B cell (primary cell): ENCODE measurements around the gene AATK. TPM values are rescaled to one million over a fixed set of nuclear protein-coding genes. Genes with fewer than 3 reads are reported as not detected.

Experiments used
- ATAC-seq: fragments of 200-7000 bp; cut with Tn5 transposase; one replicate; pipeline ENCODE4 v1.10.0; 2021; ENCODE audit warnings: low read depth, mild to moderate bottlenecking, moderate number of reproducible peaks, moderate library complexity
- CTCF ChIA-PET: fragments of 350-600 bp; sonication (Branson Sonifier 250); formaldehyde crosslinking; loops from one replicate; lab custom pipeline; 2021; ENCODE audit warnings: antibody characterized with exemption, inconsistent platforms; lab: Charles Lee
- POLR2A ChIA-PET: fragments of 350-600 bp; sonication (Branson Sonifier 250); formaldehyde crosslinking; loops from one replicate; lab custom pipeline; 2021; ENCODE audit warnings: antibody characterized with exemption; lab: Charles Lee
- DNase-seq: peaks from one replicate; pipeline ENCODE4 v3.0.0; 2013
- H2AFZ ChIP-seq: 2 replicates; pipeline ENCODE4 v1.6.1; 2012; ENCODE audit warnings: mild to moderate bottlenecking, low read depth, low read length; ENCODE audit not compliant: insufficient read depth, poor library complexity, severe bottlenecking
- H3K27ac ChIP-seq, 2 donors: 1 replicate in 1 of 2; 2 replicates in 1 of 2; pipeline ENCODE4 v1.5.1; 2012 to 2013; ENCODE audit warnings: low read length in 2 of 2, mild to moderate bottlenecking in 2 of 2, moderate library complexity in 1 of 2
- H3K27me3 ChIP-seq, 4 experiments: fragments of 200-600 bp in 1 of 4; sonication (generic) in 1 of 4; replicated peaks in 1 of 4; 1 replicate in 2 of 4; 2 replicates in 2 of 4; pipeline versions ENCODE4 v1.6.1 to v1.7.0; 2013 to 2016; ENCODE audit warnings: low read length in 3 of 4, mild to moderate bottlenecking in 2 of 4, mixed read lengths in 1 of 4, moderate library complexity in 1 of 4; ENCODE audit not compliant: insufficient read depth in 4 of 4, control insufficient read depth in 3 of 4; ENCODE audit errors: control extremely low read depth in 1 of 4
- H3K36me3 ChIP-seq, 2 experiments: replicated peaks in 1 of 2; 1 replicate in 1 of 2; 2 replicates in 1 of 2; pipeline versions ENCODE4 v1.6.1 to v1.7.1; 2013; ENCODE audit warnings: low read length in 1 of 2; ENCODE audit not compliant: insufficient read depth in 2 of 2, control insufficient read depth in 1 of 2; ENCODE audit errors: control extremely low read depth in 1 of 2, extremely low read depth in 1 of 2
- H3K4me1 ChIP-seq, 2 donors: fragments of 200-600 bp in 1 of 2; sonication (generic) in 1 of 2; 1 replicate in 1 of 2; 2 replicates in 1 of 2; pipeline versions ENCODE4 v1.5.1 to v1.6.1; 2013 to 2017; ENCODE audit warnings: low read length in 2 of 2; ENCODE audit not compliant: control insufficient read depth in 2 of 2, insufficient read depth in 2 of 2
- H3K4me2 ChIP-seq: replicated peaks from 2 replicates; pipeline ENCODE3; 2012; ENCODE audit warnings: mild to moderate bottlenecking, low read depth, low read length; ENCODE audit not compliant: poor library complexity, severe bottlenecking
- H3K4me3 ChIP-seq, 5 experiments: fragments of 200-600 bp in 1 of 5; sonication (generic) in 1 of 5; 1 replicate in 3 of 5; 2 replicates in 2 of 5; pipeline versions ENCODE4 v1.5.1 to v1.7.0; 2011 to 2016; ENCODE audit warnings: low read length in 4 of 5, mild to moderate bottlenecking in 4 of 5, low read depth in 2 of 5, control low read depth in 1 of 5, moderate library complexity in 1 of 5; ENCODE audit not compliant: insufficient read depth in 1 of 5; ENCODE audit errors: control extremely low read depth in 1 of 5, extremely low read depth in 1 of 5
- H3K79me2 ChIP-seq: fragments of 200-600 bp; sonication (generic); one replicate; pipeline ENCODE4 v1.6.0; 2016; ENCODE audit warnings: low read length; ENCODE audit not compliant: control insufficient read depth, insufficient read depth
- H3K9ac ChIP-seq: fragments of 200-600 bp; sonication (generic); 2 replicates; pipeline ENCODE4 v1.6.1; 2017; ENCODE audit warnings: mild to moderate bottlenecking, low read length, moderate library complexity
- H3K9me3 ChIP-seq, 3 donors: one replicate each; pipeline versions ENCODE4 v1.6.1 to v1.7.1; 2013; ENCODE audit warnings: low read length in 2 of 3; ENCODE audit not compliant: control insufficient read depth in 2 of 3, insufficient read depth in 1 of 3; ENCODE audit errors: control extremely low read depth in 1 of 3
- H4K20me1 ChIP-seq: 2 replicates; pipeline ENCODE4 v1.6.0; 2012; ENCODE audit warnings: mild to moderate bottlenecking, low read length; ENCODE audit not compliant: insufficient read depth, control insufficient read depth, poor library complexity, severe bottlenecking
- H3K27ac Mint-ChIP-seq: one replicate; pipeline ENCODE4 v1.8.0; 2021; ENCODE audit warnings: mixed read lengths
- H3K27me3 Mint-ChIP-seq: one replicate; pipeline ENCODE4 v1.8.0; 2021; ENCODE audit warnings: mixed read lengths
- H3K4me1 Mint-ChIP-seq: one replicate; pipeline ENCODE4 v1.8.0; 2021; ENCODE audit warnings: mixed read lengths
- H3K4me3 Mint-ChIP-seq: one replicate; pipeline ENCODE4 v1.8.0; 2021; ENCODE audit warnings: mixed read lengths
- H3K9me3 Mint-ChIP-seq: one replicate; pipeline ENCODE4 v1.8.0; 2022; ENCODE audit warnings: mixed read lengths; ENCODE audit not compliant: insufficient read depth
- CTCF ChIP-seq: fragments of 200-600 bp; IDR thresholded peaks from one replicate; pipeline ENCODE4 v1.8.0; 2022; ENCODE audit warnings: antibody characterized with exemption, mild to moderate bottlenecking
- EZH2 ChIP-seq: IDR thresholded peaks from 2 replicates; pipeline ENCODE4 v1.6.1; 2012; ENCODE audit warnings: borderline replicate concordance, low read depth, mild to moderate bottlenecking, moderate library complexity, low read length; ENCODE audit not compliant: insufficient read depth, poor library complexity, severe bottlenecking
- WGBS: methylation state at CpG from one replicate; pipeline ENCODE4 v1.1.5; 2013; ENCODE audit warnings: missing lambda C conversion rate; ENCODE audit not compliant: insufficient coverage; 5-methylcytosine and 5-hydroxymethylcytosine counted together
- intact Hi-C: fragments of 100-400 bp; cut with micrococcal nuclease; formaldehyde crosslinking; loops from one replicate; pipeline ENCODE4 v1.10.0; 2022
- polyA plus RNA-seq: library from polyadenylated mRNA; depleted of rRNA; stranded (reverse); fragments of >200 nt; gene quantifications from 2 replicates; pipeline ENCODE4 v1.2.3, GENCODE V29; 2012
- total RNA-seq, 2 donors: library from RNA; stranded (reverse); fragments of 120-200 nt in 1 of 2; gene quantifications; 1 replicate in 1 of 2; 2 replicates in 1 of 2; pipeline versions ENCODE4 v1.2.3 to v1.2.4, GENCODE V29; 2013 to 2022

The AATK gene
- total and polyA plus RNA-seq, 2 donors (not counting 1 experiment from before 2014, with no cell fraction given), result 0.21 to 1.7 TPM

- no peak for TF ChIP-seq EZH2
- no peak for TF ChIP-seq CTCF
- Mint-ChIP-seq H3K27me3 (no peaks in the 10 kb centered on the region), H3K27ac (no peak overlapping the region), H3K9me3 (peaks cover 7% of the 10 kb centered on the region), H3K4me1 (no peaks in the 10 kb centered on the region), H3K4me3 (no peak overlapping the region)
- CTCF ChIA-PET, result no interaction called here
- intact Hi-C loops, result no loop called here
- Histone ChIP-seq H2AFZ (no peak overlapping the region), H3K27me3 (no peaks in the 10 kb centered on the region), H4K20me1 (no peaks in the 10 kb centered on the region), H3K36me3 (no peaks in the 10 kb centered on the region), H3K27ac (no peak overlapping the region), H3K9ac (no peak overlapping the region), H3K4me2 (no peak overlapping the region), H3K9me3 (no peaks in the 10 kb centered on the region), H3K4me3 (no peak overlapping the region), H3K4me1 (no peaks in the 10 kb centered on the region), H3K79me2 (no peaks in the 10 kb centered on the region)
- 92% methylated on average over 10 of the region's 11 CpGs for WGBS
- POLR2A ChIA-PET, result no interaction called here
- DNase-seq, result no peak
- ATAC-seq, result no peak
Measured at GRCh38 chr17:81173052-81173761, 7.2 kb upstream of the AATK start.

GRCh38 chr17:81171941-81172340 is 5.9 kb upstream of the AATK start:
- H3K9me3 Mint-ChIP-seq, result peaks cover 7% of the 10 kb centered on the region
- Histone ChIP-seq H3K4me1 (no peaks in the 10 kb centered on the region), H4K20me1 (no peaks in the 10 kb centered on the region), H3K9me3 (peaks cover 0 to 2% (median 0%) of the 10 kb centered on the region in 3 donors), H3K9ac (no peak overlapping the region), H3K27me3 (peaks cover 0 to 8% (median 1%) of the 10 kb centered on the region in 4 experiments), H3K36me3 (no peaks in the 10 kb centered on the region), H3K27ac (no peak overlapping the region), H3K4me3 (no peak overlapping the region), H2AFZ (no peak overlapping the region), H3K79me2 (no peaks in the 10 kb centered on the region), H3K4me2 (no peak overlapping the region)
- ATAC-seq, result no peak
- H3K27ac Mint-ChIP-seq, result no peak overlapping the region
- no peak for DNase-seq
- TF ChIP-seq CTCF (no peak), EZH2 (no peak)
- intact Hi-C loops, result no loop called here
- WGBS, result 89% methylated on average over 7 of the region's 8 CpGs
- ChIA-PET POLR2A (no interaction called here), CTCF (no interaction called here)
- no peak overlapping the region for H3K4me3 Mint-ChIP-seq
- peaks cover 1% of the 10 kb centered on the region for H3K4me1 Mint-ChIP-seq
- H3K27me3 Mint-ChIP-seq, result peaks cover 4% of the 10 kb centered on the region
